HG03521 (cell line): Measurements from ENCODE around the gene CRYBG2.
"Not testable (repeated sequence)": the region's sequence is repeated elsewhere in the genome, so short reads cannot be mapped to it uniquely, and the experiment has no call there.

Source experiments
- ATAC-seq: cut with Tn5 transposase; IDR thresholded peaks from one replicate; pipeline ENCODE4 v1.9.1; 2021; ENCODE audit warnings: mild to moderate bottlenecking, moderate library complexity; ENCODE audit not compliant: unreplicated experiment

The CRYBG2 gene

GRCh38 chr1:26350701-26351589 lies 3.0 kb downstream of the CRYBG2 start:
- ATAC-seq = no peak

- no peak for ATAC-seq
These were observed 3.6 kb downstream of the CRYBG2 start for GRCh38 chr1:26350343-26350700.

GRCh38 chr1:26349877-26350244 lies 4.1 kb downstream of the CRYBG2 start:
- ATAC-seq = no peak

- ATAC-seq = no peak
These were observed 4.6 kb downstream of the CRYBG2 start for GRCh38 chr1:26349188-26349876.

- no peak for ATAC-seq
These were observed 7.5 kb downstream of the CRYBG2 start for GRCh38 chr1:26346274-26347033.

GRCh38 chr1:26345718-26346117 lies 8.2 kb downstream of the CRYBG2 start:
- no peak for ATAC-seq

GRCh38 chr1:26344147-26344920 lies 9.6 kb downstream of the CRYBG2 start:
- no peak for ATAC-seq

- no peak for ATAC-seq
These were observed 13.9 kb downstream of the CRYBG2 start for GRCh38 chr1:26340047-26340481.

- no peak for ATAC-seq
These were observed 15.3 kb downstream of the CRYBG2 start for GRCh38 chr1:26338670-26339069.

- ATAC-seq = no peak
These were observed 16.3 kb downstream of the CRYBG2 start for GRCh38 chr1:26337625-26338024.

GRCh38 chr1:26337206-26337535 lies 16.8 kb downstream of the CRYBG2 start:
- ATAC-seq = no peak

- peak; percentile 62 for ATAC-seq
These were observed 17.3 kb downstream of the CRYBG2 start for GRCh38 chr1:26336477-26337205.

GRCh38 chr1:26335774-26336476 lies 18.0 kb downstream of the CRYBG2 start:
- ATAC-seq = no peak

GRCh38 chr1:26333312-26333711 lies 20.6 kb downstream of the CRYBG2 start:
- ATAC-seq = not testable (repeated sequence)

GRCh38 chr1:26330276-26330675 lies 23.7 kb downstream of the CRYBG2 start:
- no peak for ATAC-seq

- ATAC-seq = not testable (repeated sequence)
These were observed 24.6 kb downstream of the CRYBG2 start for GRCh38 chr1:26329380-26329779.

GRCh38 chr1:26328597-26328996 lies 25.3 kb downstream of the CRYBG2 start:
- ATAC-seq = no peak

- no peak for ATAC-seq
These were observed 26.0 kb downstream of the CRYBG2 start for GRCh38 chr1:26327956-26328362.

- no peak for ATAC-seq
These were observed 29.4 kb downstream of the CRYBG2 start for GRCh38 chr1:26324550-26324949.

- no peak for ATAC-seq
These were observed 30.5 kb downstream of the CRYBG2 start for GRCh38 chr1:26323382-26323781.
